GM12878 (cell line): ENCODE measurements around the gene SWT1. TPM values are rescaled to one million over a fixed set of nuclear protein-coding genes. Genes with fewer than 3 reads are reported as not detected.

Source experiments
- ATAC-seq: fragments of 200-7000 bp; cut with Tn5 transposase; 3 replicates; pipeline ENCODE4 v1.9.1; 2020; ENCODE audit warnings: mild to moderate bottlenecking, moderate library complexity
- BruUV-seq: library from RNA; stranded (reverse); fragments of 400-500 nt; replicated peaks from 2 replicates; lab custom pipeline; 2021; lab: Mats Ljungman, UMichigan
- CTCF ChIA-PET: fragments of 300-600 bp; sonication (Branson Sonifier 250); formaldehyde crosslinking; extraction: SDS; loops from one replicate; lab custom pipeline; 2021; ENCODE audit warnings: inconsistent platforms; lab: Yijun Ruan, JAX
- POLR2A ChIA-PET: fragments of 350-600 bp; formaldehyde crosslinking; extraction: SDS; loops from one replicate; lab custom pipeline; 2021; ENCODE audit warnings: inconsistent platforms; lab: Charles Lee
- RAD21 ChIA-PET: fragments of 300-600 bp; sonication (Branson Sonifier 250); formaldehyde crosslinking; loops from one replicate; lab custom pipeline; 2023; ENCODE audit warnings: antibody characterized with exemption; ENCODE audit not compliant: unreplicated experiment; lab: Charles Lee
- SMC1A ChIA-PET: fragments of 300-600 bp; sonication (Branson Sonifier 250); formaldehyde crosslinking; loops from one replicate; lab custom pipeline; 2023; ENCODE audit not compliant: unreplicated experiment, uncharacterized antibody; lab: Charles Lee
- DNase-seq: peaks from one replicate; pipeline ENCODE4 v3.0.0-alpha.2; 2011; ENCODE audit warnings: low read depth, low spot score
- FAIRE-seq: peaks from 3 replicates; lab custom pipeline; 2011; peaks lifted over from hg19 to GRCh38; lab: Jason Lieb, UNC
- H2AFZ ChIP-seq: 2 replicates; pipeline ENCODE4 v1.6.0; 2011; ENCODE audit warnings: low read depth, low read length, control low read depth; ENCODE audit not compliant: control insufficient read depth
- H3K27ac ChIP-seq: 2 replicates; pipeline ENCODE4 v1.5.1; 2011; ENCODE audit warnings: control low read depth; ENCODE audit not compliant: control insufficient read depth, insufficient read depth
- H3K27me3 ChIP-seq, 2 experiments: replicated peaks in 1 of 2; 2 replicates each; pipeline versions ENCODE4 v1.6.0 to v1.6.1; 2011; ENCODE audit warnings: low read length in 1 of 2; ENCODE audit not compliant: control insufficient read depth in 2 of 2, insufficient read depth in 2 of 2
- H3K36me3 ChIP-seq, 2 experiments: 2 replicates each; pipeline ENCODE4 v1.5.1; 2011; ENCODE audit warnings: low read length in 1 of 2; ENCODE audit not compliant: control insufficient read depth in 2 of 2, insufficient read depth in 2 of 2
- H3K4me1 ChIP-seq: 2 replicates; pipeline ENCODE4 v1.6.1; 2011; ENCODE audit warnings: mild to moderate bottlenecking, low read length, moderate library complexity, mixed read lengths; ENCODE audit not compliant: control insufficient read depth, insufficient read depth
- H3K4me2 ChIP-seq: 2 replicates; pipeline ENCODE4 v1.6.0; 2011; ENCODE audit warnings: control low read depth; ENCODE audit not compliant: control insufficient read depth, insufficient read depth
- H3K4me3 ChIP-seq: fragments of 200-600 bp; sonication (generic); 2 replicates; pipeline ENCODE4 v1.5.1; 2016
- H3K79me2 ChIP-seq: 2 replicates; pipeline ENCODE4 v1.6.0; 2011; ENCODE audit warnings: low read length; ENCODE audit not compliant: control insufficient read depth, insufficient read depth
- H3K9ac ChIP-seq: 2 replicates; pipeline ENCODE4 v1.8.0; 2011; ENCODE audit warnings: low read length, control low read depth, mixed read lengths; ENCODE audit not compliant: control insufficient read depth, insufficient read depth
- H3K9me3 ChIP-seq: replicated peaks from 3 replicates; pipeline ENCODE4 v1.5.1; 2011; ENCODE audit warnings: mild to moderate bottlenecking, low read length; ENCODE audit not compliant: control insufficient read depth, insufficient read depth
- H4K20me1 ChIP-seq: 2 replicates; pipeline ENCODE4 v1.6.0; 2011; ENCODE audit not compliant: control insufficient read depth, insufficient read depth
- ATF3 ChIP-seq: IDR thresholded peaks from 2 replicates; pipeline ENCODE4 v1.6.1; 2011; ENCODE audit warnings: low read depth, mild to moderate bottlenecking, low read length, moderate library complexity, borderline replicate concordance; ENCODE audit errors: extremely low read depth
- CHD4 ChIP-seq: fragments of 200-600 bp; sonication (generic); IDR thresholded peaks from 2 replicates; pipeline ENCODE4 v1.6.1; 2016; ENCODE audit warnings: mild to moderate bottlenecking
- HDAC6 ChIP-seq: fragments of 200-600 bp; sonication (generic); IDR thresholded peaks from one replicate; pipeline ENCODE4 v1.8.0; 2017; ENCODE audit warnings: antibody characterized with exemption; ENCODE audit not compliant: unreplicated experiment
- REST ChIP-seq: IDR thresholded peaks from 2 replicates; pipeline ENCODE4 v1.6.1; 2012; ENCODE audit warnings: mild to moderate bottlenecking, low read depth, low read length
- USF2 ChIP-seq: IDR thresholded peaks from 2 replicates; pipeline ENCODE4 v1.6.1; 2011; ENCODE audit warnings: low read depth, low read length, improper control_type of control experiment, borderline replicate concordance
- ZBTB11 ChIP-seq: fragments of 450-650 bp; formaldehyde crosslinking; IDR thresholded peaks from 2 replicates; pipeline ENCODE4 v1.5.0; 2022; ENCODE audit warnings: mild to moderate bottlenecking, missing genetic modification characterization
- ZNF24 ChIP-seq: fragments of 450-650 bp; IDR thresholded peaks from 2 replicates; pipeline ENCODE4 v1.6.1; 2017; ENCODE audit warnings: antibody characterized with exemption, mild to moderate bottlenecking
- WGBS: methylation state at CpG from one replicate; pipeline ENCODE4 v1.1.6; 2016; ENCODE audit warnings: low lambda C conversion rate; ENCODE audit not compliant: insufficient replicate concordance, insufficient coverage; ENCODE audit errors: missing lambda C conversion rate; 5-methylcytosine and 5-hydroxymethylcytosine counted together
- in situ Hi-C: fragments of 300-500 bp; cut with MboI; formaldehyde crosslinking; loops from 9 replicates; pipeline ENCODE4 v1.14.3; 2018; ENCODE audit warnings: mixed read lengths
- intact Hi-C: fragments of 100-400 bp; cut with micrococcal nuclease; formaldehyde crosslinking; loops from one replicate; pipeline ENCODE4 v1.14.2; 2022; ENCODE audit not compliant: unreplicated experiment
- polyA plus RNA-seq, 11 experiments: library from polyadenylated mRNA; depleted of rRNA in 4 of 11; unstranded in 6 of 11; stranded (reverse) in 5 of 11; fragments of >200 nt; fragmentation: Nextera tagmentation in 4 of 11; fragmentation: Illumina TruSeq in 1 of 11; extraction: Ambion mirVana in 4 of 11; extraction: Trizol in 1 of 11; gene quantifications; 1 replicate in 1 of 11; 2 replicates in 10 of 11; pipeline versions ENCODE4 v1.2.1 to v1.2.3, GENCODE V29; 2011 to 2016; ENCODE audit warnings: inconsistent platforms in 2 of 11, missing spikeins in 2 of 11, low read depth in 1 of 11
- total RNA-seq, 4 experiments: library from RNA; depleted of rRNA in 3 of 4; stranded (reverse); fragments of >200 nt in 3 of 4; fragmentation: Illumina TruSeq in 1 of 4; extraction: Trizol in 1 of 4; gene quantifications; 2 replicates each; pipeline versions ENCODE4 v1.2.1 to v1.2.3, GENCODE V29; 2013 to 2021

The SWT1 gene
- total and polyA plus RNA-seq, 10 of the 15 experiments (the other 5 are each of a cell fraction or from before 2014, with no cell fraction given) = 1.0 to 4.2 (median 2.6) TPM

GRCh38 chr1:185300152-185300551, 143.2 kb downstream of the SWT1 start:
- BruUV-seq = no TSS peak
- Histone ChIP-seq H2AFZ (no peak overlapping the region), H3K36me3 (peaks cover 8 to 46% of the 10 kb centered on the region in 2 experiments), H3K9me3 (no peaks in the 10 kb centered on the region), H3K4me2 (no peak overlapping the region), H3K27me3 (no peaks in the 10 kb centered on the region)
- CTCF ChIA-PET = interaction anchor here (0.6 to 1.1 kb wide), 3 partner anchors 10 to 313 kb away, joined by 3 to 5 read pairs (median 3); no protein-coding TSS in a partner anchor
- SMC1A ChIA-PET = interaction anchor here (0.5 to 1.6 kb wide), 5 partner anchors 8 to 381 kb away, joined by 3 to 5 read pairs (median 3); no protein-coding TSS in a partner anchor
- WGBS = 97% methylated on average over 6 of the region's 6 CpGs
- TF ChIP-seq REST (no peak), ATF3 (no peak), ZBTB11 (no peak), HDAC6 (no peak), CHD4 (no peak), USF2 (no peak), ZNF24 (no peak)
- TF ChIP-seq, all 136 proteins: peak for 0
- ATAC-seq (no peak), FAIRE-seq (no peak), DNase-seq (no peak)
- intact Hi-C loops (no loop called here), in situ Hi-C loops (loop anchor here (25.0 kb wide), 1 partner anchor 1062 kb away; no protein-coding TSS in a partner anchor)
- ChIA-PET POLR2A (no interaction called here), RAD21 (no interaction called here)
- H3K79me2 ChIP-seq = no peaks in the 10 kb centered on the region
- H3K9ac ChIP-seq = no peak overlapping the region
- no peaks in the 10 kb centered on the region for H3K4me1 ChIP-seq
- H3K27ac ChIP-seq = no peak overlapping the region
- no peaks in the 10 kb centered on the region for H4K20me1 ChIP-seq
- H3K4me3 ChIP-seq = no peak overlapping the region
